GM10266 (cell line): ENCODE results near the gene PREX1.
A peak's percentile ranks its signal among the peaks of the same experiment; 100 is the strongest.

Experiments
- DNase-seq: peaks from one replicate; pipeline ENCODE4 v3.0.0; 2012; ENCODE audit errors: extremely low spot score
- CTCF ChIP-seq: IDR thresholded peaks from 2 replicates; pipeline ENCODE4 v1.5.1; 2012; ENCODE audit warnings: mild to moderate bottlenecking, low read depth; ENCODE audit not compliant: control insufficient read depth, insufficient read depth; ENCODE audit errors: missing control alignments

PREX1 gene

GRCh38 chr20:48723308-48724264 lies 104.2 kb downstream of the PREX1 start:
- DNase-seq: no peak
- TF ChIP-seq CTCF: no peak

GRCh38 chr20:48722737-48723191 lies 105.0 kb downstream of the PREX1 start:
- TF ChIP-seq CTCF: no peak

GRCh38 chr20:48722002-48722731 lies 105.6 kb downstream of the PREX1 start:
- TF ChIP-seq CTCF: no peak
- DNase-seq: peak; percentile 30

More at GRCh38 chr20:48722737-48723191, 105.0 kb downstream of the PREX1 start:
- DNase-seq: no peak

- no peak for DNase-seq
- no peak for TF ChIP-seq CTCF
Observed at GRCh38 chr20:48721324-48722001, 106.3 kb downstream of the PREX1 start.

GRCh38 chr20:48720256-48720985 lies 107.4 kb downstream of the PREX1 start:
- TF ChIP-seq CTCF: no peak
- DNase-seq: no peak

GRCh38 chr20:48719598-48720255 lies 108.1 kb downstream of the PREX1 start:
- no peak for TF ChIP-seq CTCF
- no peak for DNase-seq
